Left lobe of liver (tissue), 2 donors: Measurements from ENCODE around the gene CA4. TPM values are rescaled to one million over a fixed set of nuclear protein-coding genes. Genes with fewer than 3 reads are reported as not detected.

Experiments used
- ATAC-seq: fragments of 200-7000 bp; cut with Tn5 transposase; one replicate; pipeline ENCODE4 v1.9.1; 2020; ENCODE audit warnings: mild to moderate bottlenecking, moderate library complexity
- DNase-seq: peaks from one replicate; pipeline ENCODE4 v3.0.0-alpha.2; 2020; ENCODE audit warnings: low spot score
- total RNA-seq: library from RNA; stranded (reverse); gene quantifications from one replicate; pipeline ENCODE4 v1.2.1, GENCODE V29; 2021
- donor health status: DM: no; HTN: no; CAD: no; lungs with moderate emphysema.
- donor health status: DM: no; HTN: yes; CAD: no.

CA4 gene
- total RNA-seq, 1 donor from 2014 or later: 0.53 TPM

GRCh38 chr17:60128171-60128859 is 21.5 kb upstream of the CA4 start:
- no peak for ATAC-seq
- DNase-seq: peak; percentile 8

- DNase-seq (no peak), ATAC-seq (no peak)
Observed at GRCh38 chr17:60129164-60129563, 20.6 kb upstream of the CA4 start.

GRCh38 chr17:60130466-60130865 is 19.3 kb upstream of the CA4 start:
- DNase-seq (no peak), ATAC-seq (no peak)

GRCh38 chr17:60134396-60135150 is 15.2 kb upstream of the CA4 start:
- DNase-seq (peak; percentile 41), ATAC-seq (peak; percentile 22)

GRCh38 chr17:60135151-60135950 is 14.4 kb upstream of the CA4 start:
- DNase-seq: peak; percentile 89
- ATAC-seq: peak; percentile 94

GRCh38 chr17:60135951-60136666 is 13.7 kb upstream of the CA4 start:
- peak; percentile 35 for DNase-seq
- no peak for ATAC-seq

- no peak for ATAC-seq
- no peak for DNase-seq
Observed at GRCh38 chr17:60137731-60138130, 12.0 kb upstream of the CA4 start.

- DNase-seq (no peak), ATAC-seq (no peak)
Observed at GRCh38 chr17:60138769-60139437, 10.9 kb upstream of the CA4 start.

GRCh38 chr17:60139438-60140285 is 10.1 kb upstream of the CA4 start:
- peak; percentile 69 for DNase-seq
- ATAC-seq: peak; percentile 65

GRCh38 chr17:60141111-60142018 is 8.4 kb upstream of the CA4 start:
- no peak for ATAC-seq
- DNase-seq: no peak

GRCh38 chr17:60142872-60143499 is 6.8 kb upstream of the CA4 start:
- peak; percentile 87 for ATAC-seq
- peak; percentile 78 for DNase-seq

GRCh38 chr17:60145006-60145935 is 4.5 kb upstream of the CA4 start:
- DNase-seq (no peak), ATAC-seq (no peak)

GRCh38 chr17:60146206-60146605 is 3.6 kb upstream of the CA4 start:
- ATAC-seq: no peak
- DNase-seq: no peak

GRCh38 chr17:60147553-60148223 is 2.1 kb upstream of the CA4 start:
- no peak for DNase-seq
- ATAC-seq: no peak

- ATAC-seq (no peak), DNase-seq (no peak)
Observed at GRCh38 chr17:60148373-60148772, 1.4 kb upstream of the CA4 start.

- ATAC-seq (no peak), DNase-seq (no peak)
Observed at GRCh38 chr17:60151355-60151754, 1.6 kb downstream of the CA4 start.
